ENCODE data around the gene SYT5. TPM values are rescaled to one million over a fixed set of nuclear protein-coding genes. Genes with fewer than 3 reads are reported as not detected.
"Not testable (repeated sequence)": the region's sequence is repeated elsewhere in the genome, so short reads cannot be mapped to it uniquely, and the experiment has no call there.

The SYT5 gene
- total RNA-seq, 6 experiments from 2014 or later: 0.06 to 1.7 TPM; not detected in 4

GRCh38 chr19:55173714-55174409 lies 6.2 kb downstream of the SYT5 start:
- peaks cover 0 to 19% of the 10 kb centered on the region in 2 donors for H3K27me3 ChIP-seq
- WGBS (ENCODE audit: insufficient coverage, low coverage, low lambda C conversion rate, missing lambda C conversion rate): 0% methylated on average over 18 of the region's 37 CpGs

GRCh38 chr19:55173186-55173713 lies 6.8 kb downstream of the SYT5 start:
- ATAC-seq: peak in 1 of 4 donors; percentile 4
- Histone ChIP-seq H3K4me3 (peak overlapping the region in 2 of 3 donors; percentile 4 to 18), H3K4me1 (no peaks in the 10 kb centered on the region), H3K27ac (no peak overlapping the region), H3K27me3 (peaks cover 0 to 19% of the 10 kb centered on the region in 2 donors), H3K36me3 (no peaks in the 10 kb centered on the region), H3K9me3 (no peaks in the 10 kb centered on the region)
- DNase-seq: no peak
- WGBS (ENCODE audit: insufficient coverage, low coverage, low lambda C conversion rate, missing lambda C conversion rate): 4% methylated on average over 7 of the region's 32 CpGs
- no peak for TF ChIP-seq CTCF (IDR thresholded peaks at IDR 0.05)
- no peak for TF ChIP-seq POLR2A (IDR thresholded peaks at IDR 0.05)
- intact Hi-C loops (cut with DNase I): no loop called here

More at GRCh38 chr19:55173714-55174409, 6.2 kb downstream of the SYT5 start:
- no peaks in the 10 kb centered on the region for H3K9me3 ChIP-seq
- intact Hi-C loops (cut with DNase I): no loop called here
- DNase-seq (peak in 2 of 3 donors; percentile 59 to 65), ATAC-seq (peak; percentile 61 to 82 (median 73))
- H3K4me1 ChIP-seq: peaks cover 0 to under 1% (median 0%) of the 10 kb centered on the region in 4 donors
- H3K36me3 ChIP-seq: no peaks in the 10 kb centered on the region
- TF ChIP-seq POLR2A (IDR thresholded peaks at IDR 0.05) (no peak), CTCF (IDR thresholded peaks at IDR 0.05) (no peak)
- H3K4me3 ChIP-seq: peak overlapping the region in 2 of 3 donors; percentile 4 to 18
- H3K27ac ChIP-seq: no peak overlapping the region

- intact Hi-C loops (cut with DNase I): no loop called here
- no peak for ATAC-seq
- WGBS (ENCODE audit: insufficient coverage, low coverage, low lambda C conversion rate, missing lambda C conversion rate): 17% methylated on average over 11 of the region's 12 CpGs
Observed at GRCh38 chr19:55172741-55173140, 7.3 kb downstream of the SYT5 start.

GRCh38 chr19:55172318-55172717 lies 7.8 kb downstream of the SYT5 start:
- H3K4me1 ChIP-seq; intact Hi-C loops (cut with DNase I); H3K27ac ChIP-seq; H3K9me3 ChIP-seq; H3K36me3 ChIP-seq; H3K4me3 ChIP-seq; ATAC-seq; DNase-seq: not testable (repeated sequence)
- H3K27me3 ChIP-seq: peaks cover 0 to 19% of the 10 kb centered on the region in 2 donors
- 70% methylated on average over 9 of the region's 9 CpGs for WGBS (ENCODE audit: insufficient coverage, low coverage, low lambda C conversion rate, missing lambda C conversion rate)

More at GRCh38 chr19:55172741-55173140, 7.3 kb downstream of the SYT5 start:
- no peak overlapping the region for H3K4me3 ChIP-seq
- H3K27me3 ChIP-seq: peaks cover 0 to 19% of the 10 kb centered on the region in 2 donors
- no peak for DNase-seq
- H3K27ac ChIP-seq: no peak overlapping the region
- H3K36me3 ChIP-seq: no peaks in the 10 kb centered on the region
- no peaks in the 10 kb centered on the region for H3K9me3 ChIP-seq
- TF ChIP-seq CTCF (IDR thresholded peaks at IDR 0.05): no peak
- TF ChIP-seq POLR2A (IDR thresholded peaks at IDR 0.05): no peak
- H3K4me1 ChIP-seq: no peaks in the 10 kb centered on the region

GRCh38 chr19:55171440-55171839 lies 8.6 kb downstream of the SYT5 start:
- H3K27me3 ChIP-seq: peaks cover 0 to 19% of the 10 kb centered on the region in 2 donors

More at GRCh38 chr19:55171440-55171839, 8.6 kb downstream of the SYT5 start:
- H3K4me1 ChIP-seq: peaks cover 0 to 5% (median 0%) of the 10 kb centered on the region in 4 donors
- ATAC-seq (no peak), DNase-seq (no peak)
- H3K9me3 ChIP-seq: no peaks in the 10 kb centered on the region
- no peaks in the 10 kb centered on the region for H3K36me3 ChIP-seq
- WGBS (ENCODE audit: insufficient coverage, low coverage, low lambda C conversion rate, missing lambda C conversion rate): 67% methylated on average over 5 of the region's 5 CpGs
- H3K4me3 ChIP-seq: no peak overlapping the region
- H3K27ac ChIP-seq: no peak overlapping the region
- no peak for TF ChIP-seq CTCF (IDR thresholded peaks at IDR 0.05)
- intact Hi-C loops (cut with DNase I): no loop called here
